GM23338 (cell line): Measurements from ENCODE around the gene ADGRB2. TPM values are rescaled to one million over a fixed set of nuclear protein-coding genes. Genes with fewer than 3 reads are reported as not detected.

Experiments used
- ATAC-seq: fragments of 200-7000 bp; cut with Tn5 transposase; 3 replicates; pipeline ENCODE4 v1.9.1; 2020
- DNase-seq: peaks from one replicate; pipeline ENCODE4 v3.0.0-alpha.2; 2015; ENCODE audit warnings: low spot score
- H2AFZ ChIP-seq: fragments of 200-600 bp; sonication (generic); 2 replicates; pipeline ENCODE4 v1.8.0; 2016; ENCODE audit warnings: antibody characterized with exemption, mild to moderate bottlenecking, moderate library complexity
- H3F3A ChIP-seq: fragments of 200-600 bp; sonication (generic); replicated peaks from 2 replicates; pipeline ENCODE4 v1.8.0; 2017; ENCODE audit warnings: antibody characterized with exemption, mixed run types, low read depth
- H3K27ac ChIP-seq: fragments of 200-600 bp; sonication (generic); 2 replicates; pipeline ENCODE4 v1.6.1; 2016; ENCODE audit warnings: low read depth
- H3K27me3 ChIP-seq: fragments of 200-600 bp; sonication (generic); 2 replicates; pipeline ENCODE4 v1.8.0; 2016; ENCODE audit warnings: mild to moderate bottlenecking, mixed run types, moderate library complexity; ENCODE audit not compliant: insufficient read depth
- H3K36me3 ChIP-seq: fragments of 200-600 bp; sonication (generic); 2 replicates; pipeline ENCODE4 v1.8.0; 2016; ENCODE audit warnings: mild to moderate bottlenecking; ENCODE audit not compliant: insufficient read depth
- H3K4me1 ChIP-seq: fragments of 200-600 bp; sonication (generic); 2 replicates; pipeline ENCODE4 v1.8.0; 2016; ENCODE audit warnings: mild to moderate bottlenecking, moderate library complexity; ENCODE audit not compliant: insufficient read depth
- H3K4me2 ChIP-seq: fragments of 200-600 bp; sonication (generic); 2 replicates; pipeline ENCODE4 v1.7.1; 2017; ENCODE audit warnings: mixed run types
- H3K4me3 ChIP-seq: fragments of 200-600 bp; sonication (generic); 2 replicates; pipeline ENCODE4 v1.6.1; 2016; ENCODE audit warnings: mixed run types
- H3K79me2 ChIP-seq: fragments of 200-600 bp; sonication (generic); replicated peaks from 2 replicates; pipeline ENCODE4 v1.8.0; 2017; ENCODE audit warnings: mild to moderate bottlenecking; ENCODE audit not compliant: insufficient read depth
- H3K9me2 ChIP-seq: fragments of 200-600 bp; sonication (generic); 2 replicates; pipeline ENCODE4 v1.8.0; 2017; ENCODE audit not compliant: insufficient read depth
- H4K20me1 ChIP-seq: fragments of 200-600 bp; sonication (generic); replicated peaks from 2 replicates; pipeline ENCODE4 v1.8.0; 2017; ENCODE audit warnings: mild to moderate bottlenecking; ENCODE audit not compliant: insufficient read depth
- H3K27ac Mint-ChIP-seq: 2 replicates; pipeline ENCODE4 v1.8.0; 2020; ENCODE audit warnings: inconsistent platforms, mild to moderate bottlenecking, moderate library complexity, mixed read lengths
- H3K27me3 Mint-ChIP-seq: 3 replicates; pipeline ENCODE4 v1.8.0; 2022; ENCODE audit warnings: low read depth, mild to moderate bottlenecking, moderate library complexity, mixed read lengths, inconsistent platforms; ENCODE audit not compliant: insufficient read depth, poor library complexity
- H3K36me3 Mint-ChIP-seq: 3 replicates; pipeline ENCODE4 v1.8.0; 2021; ENCODE audit warnings: low read depth, mild to moderate bottlenecking, inconsistent platforms, moderate library complexity, mixed read lengths
- H3K4me1 Mint-ChIP-seq: 3 replicates; pipeline ENCODE4 v1.8.0; 2020; ENCODE audit warnings: mild to moderate bottlenecking, inconsistent platforms, mixed read lengths
- H3K4me3 Mint-ChIP-seq: 3 replicates; pipeline ENCODE4 v1.8.0; 2021; ENCODE audit warnings: moderate library complexity, mild to moderate bottlenecking, inconsistent platforms, mixed read lengths
- H3K9me3 Mint-ChIP-seq: 3 replicates; pipeline ENCODE4 v1.8.0; 2020; ENCODE audit warnings: moderate library complexity, mild to moderate bottlenecking, inconsistent platforms, mixed read lengths
- CREB1 ChIP-seq: fragments of 250-450 bp; sonication (Bioruptor Pico); IDR thresholded peaks from 2 replicates; pipeline ENCODE4 v1.5.0; 2020; ENCODE audit warnings: low read depth, mild to moderate bottlenecking, moderate library complexity
- EZH2 ChIP-seq: fragments of 200-600 bp; sonication (generic); IDR thresholded peaks from one replicate; pipeline ENCODE4 v1.8.0; 2017; ENCODE audit warnings: antibody characterized with exemption, mild to moderate bottlenecking, low read depth; ENCODE audit not compliant: unreplicated experiment
- EZH2phosphoT487 ChIP-seq: fragments of 200-600 bp; sonication (generic); IDR thresholded peaks from one replicate; pipeline ENCODE4 v1.8.1; 2018; ENCODE audit warnings: antibody characterized with exemption; ENCODE audit not compliant: unreplicated experiment
- JUNB ChIP-seq: IDR thresholded peaks from one replicate; pipeline ENCODE4 v1.6.1; 2016; ENCODE audit warnings: antibody characterized with exemption; ENCODE audit not compliant: unreplicated experiment
- NANOG ChIP-seq: IDR thresholded peaks from 2 replicates; pipeline ENCODE4 v1.6.1; 2016; ENCODE audit warnings: antibody characterized with exemption, borderline replicate concordance
- POLR2AphosphoS5 ChIP-seq: IDR thresholded peaks from 2 replicates; pipeline ENCODE4 v1.6.1; 2016; ENCODE audit warnings: antibody characterized with exemption, low read depth
- STAT1 ChIP-seq: IDR thresholded peaks from one replicate; pipeline ENCODE4 v1.6.1; 2016; ENCODE audit warnings: antibody characterized with exemption; ENCODE audit not compliant: unreplicated experiment
- ZNF114 ChIP-seq: fragments of 250-450 bp; sonication (Bioruptor Pico); IDR thresholded peaks from 2 replicates; pipeline ENCODE4 v1.5.0; 2020; ENCODE audit warnings: mild to moderate bottlenecking, moderate library complexity
- ZNF331 ChIP-seq: fragments of 250-450 bp; sonication (Bioruptor Pico); IDR thresholded peaks from 2 replicates; pipeline ENCODE4 v1.5.0; 2020; ENCODE audit warnings: low read depth, mild to moderate bottlenecking, moderate library complexity
- polyA plus RNA-seq: library from polyadenylated mRNA; unstranded; fragments of >200 nt; fragmentation: Nextera tagmentation; extraction: Ambion mirVana; gene quantifications from 2 replicates; pipeline ENCODE4 v1.2.1, GENCODE V29; 2016
- total RNA-seq: library from RNA; depleted of rRNA; stranded (reverse); fragments of >200 nt; shearing (Covaris generic); gene quantifications from 2 replicates; pipeline ENCODE4 v1.2.3, GENCODE V29; 2014
- TF ChIP-seq, protein P1 (sequence below): IDR thresholded peaks from 2 replicates; pipeline ENCODE4 v1.6.1; 2016; ENCODE audit warnings: antibody characterized with exemption
- TF ChIP-seq, protein P2 (sequence below), 2 experiments: fragments of 200-600 bp in 1 of 2; sonication (generic) in 1 of 2; conservative IDR thresholded peaks; 2 replicates each; pipeline versions ENCODE4 v1.5.1 to v1.6.1; 2016 to 2017; ENCODE audit warnings: antibody characterized with exemption in 2 of 2, low read depth in 2 of 2, mild to moderate bottlenecking in 2 of 2, moderate library complexity in 1 of 2
- TF ChIP-seq, protein P3 (sequence below): IDR thresholded peaks from one replicate; pipeline ENCODE4 v1.6.1; 2018; ENCODE audit warnings: antibody characterized with exemption; ENCODE audit not compliant: unreplicated experiment
- TF ChIP-seq, protein P4 (sequence below): fragments of 250-450 bp; sonication (Bioruptor Pico); IDR thresholded peaks from 2 replicates; pipeline ENCODE4 v1.5.0; 2020; ENCODE audit warnings: mild to moderate bottlenecking, moderate library complexity

The ADGRB2 gene
- total and polyA plus RNA-seq, 2 experiments from 2014 or later: 8.0 to 27.8 TPM

DNA sequence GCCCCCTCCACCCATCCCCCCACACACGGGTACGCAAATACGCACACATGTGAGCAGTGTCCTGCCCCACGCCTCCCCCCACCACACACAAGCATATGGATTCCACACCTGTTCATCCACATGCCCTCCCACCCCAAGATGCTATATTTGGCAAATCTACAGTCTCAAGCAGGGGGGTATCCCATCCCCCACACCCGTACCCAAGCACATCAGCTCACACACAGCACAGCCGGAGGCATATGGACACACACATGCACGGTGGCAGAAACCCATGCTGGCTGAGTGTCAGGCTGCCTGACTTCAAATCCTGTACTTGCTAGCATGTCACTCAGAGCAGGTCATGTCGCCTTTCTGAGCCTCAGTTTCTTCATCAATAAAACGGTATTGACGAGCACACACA is 70.9 kb downstream of the ADGRB2 start:
- Histone ChIP-seq H2AFZ (no peak overlapping the region), H3K79me2 (no peaks in the 10 kb centered on the region), H3K27ac (no peak overlapping the region), H3K4me3 (no peak overlapping the region), H4K20me1 (no peaks in the 10 kb centered on the region), H3K9me2 (no peaks in the 10 kb centered on the region), H3K4me1 (no peaks in the 10 kb centered on the region), H3K27me3 (no peaks in the 10 kb centered on the region), H3F3A (no peaks in the 10 kb centered on the region), H3K4me2 (no peak overlapping the region), H3K36me3 (no peaks in the 10 kb centered on the region)
- Mint-ChIP-seq H3K4me1 (peaks cover 28% of the 10 kb centered on the region), H3K4me3 (no peak overlapping the region), H3K36me3 (no peaks in the 10 kb centered on the region; the same call in 2 of the 3 replicates), H3K27me3 (peaks cover 8% of the 10 kb centered on the region), H3K27ac (no peak overlapping the region), H3K9me3 (no peaks in the 10 kb centered on the region; the same call in 2 of the 3 replicates)
- ATAC-seq (no peak), DNase-seq (no peak)
- TF ChIP-seq, protein P1, sequence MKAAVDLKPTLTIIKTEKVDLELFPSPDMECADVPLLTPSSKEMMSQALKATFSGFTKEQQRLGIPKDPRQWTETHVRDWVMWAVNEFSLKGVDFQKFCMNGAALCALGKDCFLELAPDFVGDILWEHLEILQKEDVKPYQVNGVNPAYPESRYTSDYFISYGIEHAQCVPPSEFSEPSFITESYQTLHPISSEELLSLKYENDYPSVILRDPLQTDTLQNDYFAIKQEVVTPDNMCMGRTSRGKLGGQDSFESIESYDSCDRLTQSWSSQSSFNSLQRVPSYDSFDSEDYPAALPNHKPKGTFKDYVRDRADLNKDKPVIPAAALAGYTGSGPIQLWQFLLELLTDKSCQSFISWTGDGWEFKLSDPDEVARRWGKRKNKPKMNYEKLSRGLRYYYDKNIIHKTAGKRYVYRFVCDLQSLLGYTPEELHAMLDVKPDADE: no peak
- no peak for TF ChIP-seq EZH2phosphoT487
- no peak for TF ChIP-seq EZH2
- TF ChIP-seq JUNB: no peak
- no peak for TF ChIP-seq STAT1
- TF ChIP-seq, protein P2, sequence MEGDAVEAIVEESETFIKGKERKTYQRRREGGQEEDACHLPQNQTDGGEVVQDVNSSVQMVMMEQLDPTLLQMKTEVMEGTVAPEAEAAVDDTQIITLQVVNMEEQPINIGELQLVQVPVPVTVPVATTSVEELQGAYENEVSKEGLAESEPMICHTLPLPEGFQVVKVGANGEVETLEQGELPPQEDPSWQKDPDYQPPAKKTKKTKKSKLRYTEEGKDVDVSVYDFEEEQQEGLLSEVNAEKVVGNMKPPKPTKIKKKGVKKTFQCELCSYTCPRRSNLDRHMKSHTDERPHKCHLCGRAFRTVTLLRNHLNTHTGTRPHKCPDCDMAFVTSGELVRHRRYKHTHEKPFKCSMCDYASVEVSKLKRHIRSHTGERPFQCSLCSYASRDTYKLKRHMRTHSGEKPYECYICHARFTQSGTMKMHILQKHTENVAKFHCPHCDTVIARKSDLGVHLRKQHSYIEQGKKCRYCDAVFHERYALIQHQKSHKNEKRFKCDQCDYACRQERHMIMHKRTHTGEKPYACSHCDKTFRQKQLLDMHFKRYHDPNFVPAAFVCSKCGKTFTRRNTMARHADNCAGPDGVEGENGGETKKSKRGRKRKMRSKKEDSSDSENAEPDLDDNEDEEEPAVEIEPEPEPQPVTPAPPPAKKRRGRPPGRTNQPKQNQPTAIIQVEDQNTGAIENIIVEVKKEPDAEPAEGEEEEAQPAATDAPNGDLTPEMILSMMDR (conservative IDR thresholded peaks at IDR 0.05; ENCODE audit: low read depth in 2 of 2): no peak
- TF ChIP-seq ZNF331 (CRISPR knock-in tag): no peak
- no peak for TF ChIP-seq POLR2AphosphoS5
- no peak for TF ChIP-seq ZNF114 (CRISPR knock-in tag)
- TF ChIP-seq NANOG: no peak
- TF ChIP-seq, protein P3, sequence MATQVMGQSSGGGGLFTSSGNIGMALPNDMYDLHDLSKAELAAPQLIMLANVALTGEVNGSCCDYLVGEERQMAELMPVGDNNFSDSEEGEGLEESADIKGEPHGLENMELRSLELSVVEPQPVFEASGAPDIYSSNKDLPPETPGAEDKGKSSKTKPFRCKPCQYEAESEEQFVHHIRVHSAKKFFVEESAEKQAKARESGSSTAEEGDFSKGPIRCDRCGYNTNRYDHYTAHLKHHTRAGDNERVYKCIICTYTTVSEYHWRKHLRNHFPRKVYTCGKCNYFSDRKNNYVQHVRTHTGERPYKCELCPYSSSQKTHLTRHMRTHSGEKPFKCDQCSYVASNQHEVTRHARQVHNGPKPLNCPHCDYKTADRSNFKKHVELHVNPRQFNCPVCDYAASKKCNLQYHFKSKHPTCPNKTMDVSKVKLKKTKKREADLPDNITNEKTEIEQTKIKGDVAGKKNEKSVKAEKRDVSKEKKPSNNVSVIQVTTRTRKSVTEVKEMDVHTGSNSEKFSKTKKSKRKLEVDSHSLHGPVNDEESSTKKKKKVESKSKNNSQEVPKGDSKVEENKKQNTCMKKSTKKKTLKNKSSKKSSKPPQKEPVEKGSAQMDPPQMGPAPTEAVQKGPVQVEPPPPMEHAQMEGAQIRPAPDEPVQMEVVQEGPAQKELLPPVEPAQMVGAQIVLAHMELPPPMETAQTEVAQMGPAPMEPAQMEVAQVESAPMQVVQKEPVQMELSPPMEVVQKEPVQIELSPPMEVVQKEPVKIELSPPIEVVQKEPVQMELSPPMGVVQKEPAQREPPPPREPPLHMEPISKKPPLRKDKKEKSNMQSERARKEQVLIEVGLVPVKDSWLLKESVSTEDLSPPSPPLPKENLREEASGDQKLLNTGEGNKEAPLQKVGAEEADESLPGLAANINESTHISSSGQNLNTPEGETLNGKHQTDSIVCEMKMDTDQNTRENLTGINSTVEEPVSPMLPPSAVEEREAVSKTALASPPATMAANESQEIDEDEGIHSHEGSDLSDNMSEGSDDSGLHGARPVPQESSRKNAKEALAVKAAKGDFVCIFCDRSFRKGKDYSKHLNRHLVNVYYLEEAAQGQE: no peak
- TF ChIP-seq, protein P4, sequence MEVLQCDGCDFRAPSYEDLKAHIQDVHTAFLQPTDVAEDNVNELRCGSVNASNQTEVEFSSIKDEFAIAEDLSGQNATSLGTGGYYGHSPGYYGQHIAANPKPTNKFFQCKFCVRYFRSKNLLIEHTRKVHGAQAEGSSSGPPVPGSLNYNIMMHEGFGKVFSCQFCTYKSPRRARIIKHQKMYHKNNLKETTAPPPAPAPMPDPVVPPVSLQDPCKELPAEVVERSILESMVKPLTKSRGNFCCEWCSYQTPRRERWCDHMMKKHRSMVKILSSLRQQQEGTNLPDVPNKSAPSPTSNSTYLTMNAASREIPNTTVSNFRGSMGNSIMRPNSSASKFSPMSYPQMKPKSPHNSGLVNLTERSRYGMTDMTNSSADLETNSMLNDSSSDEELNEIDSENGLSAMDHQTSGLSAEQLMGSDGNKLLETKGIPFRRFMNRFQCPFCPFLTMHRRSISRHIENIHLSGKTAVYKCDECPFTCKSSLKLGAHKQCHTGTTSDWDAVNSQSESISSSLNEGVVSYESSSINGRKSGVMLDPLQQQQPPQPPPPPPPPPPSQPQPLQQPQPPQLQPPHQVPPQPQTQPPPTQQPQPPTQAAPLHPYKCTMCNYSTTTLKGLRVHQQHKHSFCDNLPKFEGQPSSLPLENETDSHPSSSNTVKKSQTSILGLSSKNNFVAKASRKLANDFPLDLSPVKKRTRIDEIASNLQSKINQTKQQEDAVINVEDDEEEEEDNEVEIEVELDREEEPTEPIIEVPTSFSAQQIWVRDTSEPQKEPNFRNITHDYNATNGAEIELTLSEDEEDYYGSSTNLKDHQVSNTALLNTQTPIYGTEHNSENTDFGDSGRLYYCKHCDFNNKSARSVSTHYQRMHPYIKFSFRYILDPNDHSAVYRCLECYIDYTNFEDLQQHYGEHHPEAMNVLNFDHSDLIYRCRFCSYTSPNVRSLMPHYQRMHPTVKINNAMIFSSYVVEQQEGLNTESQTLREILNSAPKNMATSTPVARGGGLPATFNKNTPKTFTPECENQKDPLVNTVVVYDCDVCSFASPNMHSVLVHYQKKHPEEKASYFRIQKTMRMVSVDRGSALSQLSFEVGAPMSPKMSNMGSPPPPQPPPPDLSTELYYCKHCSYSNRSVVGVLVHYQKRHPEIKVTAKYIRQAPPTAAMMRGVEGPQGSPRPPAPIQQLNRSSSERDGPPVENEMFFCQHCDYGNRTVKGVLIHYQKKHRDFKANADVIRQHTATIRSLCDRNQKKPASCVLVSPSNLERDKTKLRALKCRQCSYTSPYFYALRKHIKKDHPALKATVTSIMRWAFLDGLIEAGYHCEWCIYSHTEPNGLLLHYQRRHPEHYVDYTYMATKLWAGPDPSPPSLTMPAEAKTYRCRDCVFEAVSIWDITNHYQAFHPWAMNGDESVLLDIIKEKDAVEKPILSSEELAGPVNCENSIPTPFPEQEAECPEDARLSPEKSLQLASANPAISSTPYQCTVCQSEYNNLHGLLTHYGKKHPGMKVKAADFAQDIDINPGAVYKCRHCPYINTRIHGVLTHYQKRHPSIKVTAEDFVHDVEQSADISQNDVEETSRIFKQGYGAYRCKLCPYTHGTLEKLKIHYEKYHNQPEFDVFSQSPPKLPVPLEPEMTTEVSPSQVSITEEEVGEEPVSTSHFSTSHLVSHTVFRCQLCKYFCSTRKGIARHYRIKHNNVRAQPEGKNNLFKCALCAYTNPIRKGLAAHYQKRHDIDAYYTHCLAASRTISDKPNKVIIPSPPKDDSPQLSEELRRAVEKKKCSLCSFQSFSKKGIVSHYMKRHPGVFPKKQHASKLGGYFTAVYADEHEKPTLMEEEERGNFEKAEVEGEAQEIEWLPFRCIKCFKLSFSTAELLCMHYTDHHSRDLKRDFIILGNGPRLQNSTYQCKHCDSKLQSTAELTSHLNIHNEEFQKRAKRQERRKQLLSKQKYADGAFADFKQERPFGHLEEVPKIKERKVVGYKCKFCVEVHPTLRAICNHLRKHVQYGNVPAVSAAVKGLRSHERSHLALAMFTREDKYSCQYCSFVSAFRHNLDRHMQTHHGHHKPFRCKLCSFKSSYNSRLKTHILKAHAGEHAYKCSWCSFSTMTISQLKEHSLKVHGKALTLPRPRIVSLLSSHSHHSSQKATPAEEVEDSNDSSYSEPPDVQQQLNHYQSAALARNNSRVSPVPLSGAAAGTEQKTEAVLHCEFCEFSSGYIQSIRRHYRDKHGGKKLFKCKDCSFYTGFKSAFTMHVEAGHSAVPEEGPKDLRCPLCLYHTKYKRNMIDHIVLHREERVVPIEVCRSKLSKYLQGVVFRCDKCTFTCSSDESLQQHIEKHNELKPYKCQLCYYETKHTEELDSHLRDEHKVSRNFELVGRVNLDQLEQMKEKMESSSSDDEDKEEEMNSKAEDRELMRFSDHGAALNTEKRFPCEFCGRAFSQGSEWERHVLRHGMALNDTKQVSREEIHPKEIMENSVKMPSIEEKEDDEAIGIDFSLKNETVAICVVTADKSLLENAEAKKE: no peak
- TF ChIP-seq CREB1 (CRISPR knock-in tag): no peak
